ENCODE measurements around the gene DENND1A.

DENND1A gene

GRCh38 chr9:123418506-123418905 lies 511.4 kb downstream of the DENND1A start:
- Histone ChIP-seq H3K4me3 (no peak overlapping the region), H3K4me1 (no peaks in the 10 kb centered on the region), H3K27me3 (no peaks in the 10 kb centered on the region), H3K9me3 (no peaks in the 10 kb centered on the region), H3K36me3 (peaks cover 19 to 59% (median 42%) of the 10 kb centered on the region in 3 donors), H3K27ac (no peak overlapping the region)
- intact Hi-C loops (cut with DNase I; ENCODE audit: low total_unique reads) = no loop called here
- TF ChIP-seq CTCF (IDR thresholded peaks at IDR 0.05) = no peak
- peak in 1 of 2 donors; percentile 47 for DNase-seq

GRCh38 chr9:123418052-123418430 lies 511.9 kb downstream of the DENND1A start:
- intact Hi-C loops (cut with DNase I; ENCODE audit: low total_unique reads) = no loop called here
- TF ChIP-seq CTCF (IDR thresholded peaks at IDR 0.05) = no peak
- no peaks in the 10 kb centered on the region for H3K27me3 ChIP-seq
- H3K36me3 ChIP-seq = peaks cover 19 to 59% (median 37%) of the 10 kb centered on the region in 3 donors
- H3K4me3 ChIP-seq = no peak overlapping the region
- H3K4me1 ChIP-seq = no peaks in the 10 kb centered on the region
- no peak overlapping the region for H3K27ac ChIP-seq
- DNase-seq = peak in 1 of 2 donors; percentile 29
- no peaks in the 10 kb centered on the region for H3K9me3 ChIP-seq

GRCh38 chr9:123417289-123418051 lies 512.5 kb downstream of the DENND1A start:
- no peak overlapping the region for H3K4me3 ChIP-seq
- intact Hi-C loops (cut with DNase I; ENCODE audit: low total_unique reads) = no loop called here
- no peak for TF ChIP-seq CTCF (IDR thresholded peaks at IDR 0.05)
- H3K4me1 ChIP-seq = no peaks in the 10 kb centered on the region
- H3K9me3 ChIP-seq = no peaks in the 10 kb centered on the region
- no peak overlapping the region for H3K27ac ChIP-seq
- no peaks in the 10 kb centered on the region for H3K27me3 ChIP-seq
- peak in 1 of 2 donors; percentile 21 for DNase-seq
- peaks cover 19 to 59% (median 32%) of the 10 kb centered on the region in 3 donors for H3K36me3 ChIP-seq

- Histone ChIP-seq H3K27me3 (no peaks in the 10 kb centered on the region), H3K9me3 (no peaks in the 10 kb centered on the region), H3K36me3 (peaks cover 19 to 52% (median 31%) of the 10 kb centered on the region in 3 donors), H3K27ac (no peak overlapping the region), H3K4me3 (no peak overlapping the region), H3K4me1 (no peaks in the 10 kb centered on the region)
- TF ChIP-seq CTCF (IDR thresholded peaks at IDR 0.05) = no peak
- intact Hi-C loops (cut with DNase I; ENCODE audit: low total_unique reads) = no loop called here
- DNase-seq = peak in 1 of 2 donors; percentile 28
These were observed 513.8 kb downstream of the DENND1A start for GRCh38 chr9:123416176-123416575.

- H3K4me3 ChIP-seq = no peak overlapping the region
- no peak for DNase-seq
- no peak overlapping the region for H3K27ac ChIP-seq
- no peaks in the 10 kb centered on the region for H3K27me3 ChIP-seq
- TF ChIP-seq CTCF (IDR thresholded peaks at IDR 0.05) = no peak
- no peaks in the 10 kb centered on the region for H3K4me1 ChIP-seq
- intact Hi-C loops (cut with DNase I; ENCODE audit: low total_unique reads) = no loop called here
- H3K36me3 ChIP-seq = peaks cover 17 to 43% (median 25%) of the 10 kb centered on the region in 3 donors
- H3K9me3 ChIP-seq = no peaks in the 10 kb centered on the region
These were observed 514.7 kb downstream of the DENND1A start for GRCh38 chr9:123414936-123415930.

All from tibial artery (tissue), 4 donors.